HEK293 (cell line): ENCODE measurements around the gene FHIT.

ENCODE experiments used
- CTCF ChIA-PET: fragments of 350-600 bp; formaldehyde crosslinking; extraction: SDS; loops from one replicate; lab custom pipeline; 2021; ENCODE audit warnings: antibody characterized with exemption; lab: Yijun Ruan, JAX
- POLR2A ChIA-PET: fragments of 300-600 bp; formaldehyde crosslinking; extraction: SDS; loops from one replicate; lab custom pipeline; 2020; ENCODE audit warnings: antibody characterized with exemption, inconsistent platforms; lab: Yijun Ruan, JAX
- H3K27ac ChIP-seq: fragments of 200-500 bp; sonication (Bioruptor generic); 2 replicates; pipeline ENCODE4 v1.5.1; 2014; ENCODE audit warnings: low read depth, low read length, control low read depth, inconsistent platforms; ENCODE audit errors: extremely low read depth
- H3K36me3 ChIP-seq, 2 experiments: fragments of 200-500 bp in 1 of 2; sonication (Bioruptor generic) in 1 of 2; 1 replicate in 1 of 2; 2 replicates in 1 of 2; pipeline ENCODE4 v1.5.1; 2014 to 2017; ENCODE audit warnings: inconsistent platforms in 2 of 2, low read length in 2 of 2; ENCODE audit not compliant: control insufficient read depth in 2 of 2, insufficient read depth in 1 of 2
- H3K4me1 ChIP-seq: fragments of 200-500 bp; sonication (Bioruptor generic); 2 replicates; pipeline ENCODE4 v1.5.1; 2014; ENCODE audit warnings: mild to moderate bottlenecking, low read length, inconsistent platforms; ENCODE audit not compliant: control insufficient read depth, insufficient read depth
- H3K4me3 ChIP-seq: 2 replicates; pipeline ENCODE4 v1.5.1; 2011; ENCODE audit warnings: low read depth, mild to moderate bottlenecking, control low read depth, low read length, moderate library complexity
- H3K9me3 ChIP-seq: fragments of 200-500 bp; sonication (Bioruptor generic); 2 replicates; pipeline ENCODE4 v1.5.1; 2014; ENCODE audit warnings: low read depth, low read length, inconsistent platforms; ENCODE audit not compliant: control insufficient read depth, insufficient read depth
- HIC1 ChIP-seq: fragments of 450-650 bp; formaldehyde crosslinking; IDR thresholded peaks from 2 replicates; pipeline ENCODE4 v1.5.1; 2016; ENCODE audit warnings: missing biosample characterization, missing genetic modification characterization
- MYNN ChIP-seq: fragments of 450-650 bp; formaldehyde crosslinking; IDR thresholded peaks from 2 replicates; pipeline ENCODE4 v1.5.1; 2016; ENCODE audit warnings: missing biosample characterization, missing genetic modification characterization, borderline replicate concordance
- OVOL3 ChIP-seq: fragments of 450-650 bp; formaldehyde crosslinking; IDR thresholded peaks from 2 replicates; pipeline ENCODE4 v1.5.1; 2016; ENCODE audit warnings: missing biosample characterization, missing genetic modification characterization
- REST ChIP-seq: fragments of 450-650 bp; formaldehyde crosslinking; IDR thresholded peaks from 2 replicates; pipeline ENCODE4 v1.5.1; 2016; ENCODE audit warnings: missing biosample characterization, missing genetic modification characterization
- ZBTB7A ChIP-seq: fragments of 450-650 bp; formaldehyde crosslinking; IDR thresholded peaks from 2 replicates; pipeline ENCODE4 v1.5.1; 2016; ENCODE audit warnings: low read depth, missing biosample characterization, missing genetic modification characterization
- ZFP41 ChIP-seq: fragments of 450-650 bp; formaldehyde crosslinking; IDR thresholded peaks from 2 replicates; pipeline ENCODE4 v1.5.1; 2016; ENCODE audit warnings: missing biosample characterization, missing genetic modification characterization, borderline replicate concordance
- ZNF202 ChIP-seq: fragments of 450-650 bp; formaldehyde crosslinking; IDR thresholded peaks from 2 replicates; pipeline ENCODE4 v1.5.1; 2016; ENCODE audit warnings: missing biosample characterization, missing genetic modification characterization, borderline replicate concordance
- ZNF211 ChIP-seq: fragments of 450-650 bp; formaldehyde crosslinking; IDR thresholded peaks from 2 replicates; pipeline ENCODE4 v1.5.1; 2016; ENCODE audit warnings: low read depth, missing biosample characterization, missing genetic modification characterization
- ZNF23 ChIP-seq: fragments of 450-650 bp; formaldehyde crosslinking; IDR thresholded peaks from 2 replicates; pipeline ENCODE4 v1.5.1; 2016; ENCODE audit warnings: missing biosample characterization, missing genetic modification characterization, borderline replicate concordance
- ZNF26 ChIP-seq: fragments of 450-650 bp; formaldehyde crosslinking; IDR thresholded peaks from 2 replicates; pipeline ENCODE4 v1.5.1; 2016; ENCODE audit warnings: missing biosample characterization, missing genetic modification characterization
- ZNF341 ChIP-seq: fragments of 450-650 bp; formaldehyde crosslinking; IDR thresholded peaks from 2 replicates; pipeline ENCODE4; 2016; ENCODE audit warnings: low read depth, missing biosample characterization, missing genetic modification characterization
- ZNF362 ChIP-seq: fragments of 450-650 bp; formaldehyde crosslinking; IDR thresholded peaks from 2 replicates; pipeline ENCODE4 v1.5.1; 2016; ENCODE audit warnings: missing biosample characterization, missing genetic modification characterization
- ZNF394 ChIP-seq: fragments of 450-650 bp; formaldehyde crosslinking; IDR thresholded peaks from 2 replicates; pipeline ENCODE4 v1.5.1; 2016; ENCODE audit warnings: missing biosample characterization, missing genetic modification characterization, mild to moderate bottlenecking, moderate library complexity, borderline replicate concordance
- ZNF48 ChIP-seq: fragments of 450-650 bp; formaldehyde crosslinking; IDR thresholded peaks from 2 replicates; pipeline ENCODE4 v1.5.1; 2016; ENCODE audit warnings: missing biosample characterization, missing genetic modification characterization
- ZNF626 ChIP-seq: fragments of 450-650 bp; sonication (Bioruptor Pico); formaldehyde crosslinking; IDR thresholded peaks from 2 replicates; pipeline ENCODE4 v1.5.1; 2018; ENCODE audit warnings: missing biosample characterization, missing genetic modification characterization, inconsistent platforms
- TF ChIP-seq, protein P1 (sequence below): fragments of 450-650 bp; IDR thresholded peaks from 2 replicates; pipeline ENCODE4 v1.5.1; 2018; ENCODE audit warnings: missing biosample characterization, missing genetic modification characterization
- TF ChIP-seq, protein P2 (sequence below): fragments of 450-650 bp; formaldehyde crosslinking; IDR thresholded peaks from 2 replicates; pipeline ENCODE4 v1.5.1; 2016; ENCODE audit warnings: missing biosample characterization, missing genetic modification characterization
- TF ChIP-seq, protein P3 (sequence below): fragments of 450-650 bp; formaldehyde crosslinking; IDR thresholded peaks from 2 replicates; pipeline ENCODE4 v1.5.1; 2016; ENCODE audit warnings: missing biosample characterization, missing genetic modification characterization
- TF ChIP-seq, protein P4 (sequence below): fragments of 450-650 bp; formaldehyde crosslinking; optimal IDR thresholded peaks from 2 replicates; pipeline ENCODE3; 2016; ENCODE audit warnings: missing biosample characterization, mild to moderate bottlenecking, missing genetic modification characterization

Gene FHIT

DNA sequence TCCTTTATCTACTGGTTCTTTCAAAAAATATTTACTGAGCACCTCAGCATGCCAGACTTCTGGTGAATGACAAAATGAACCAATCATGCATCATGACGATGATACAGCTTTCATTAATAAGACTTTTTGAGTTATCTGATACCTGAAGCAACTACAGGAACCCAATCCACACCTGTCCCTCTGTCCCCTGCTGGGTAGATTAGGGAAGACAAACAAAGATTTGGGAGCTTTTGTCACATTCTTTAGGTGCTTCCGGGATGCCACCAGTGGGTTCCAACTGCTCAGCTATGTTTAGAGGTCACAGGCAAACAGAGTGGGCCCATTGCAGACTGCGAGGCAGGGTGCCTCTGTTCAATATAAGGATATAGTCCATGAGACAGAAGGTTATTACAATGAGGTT lies 1180.9 kb downstream of the FHIT start (continued):
- no peak for TF ChIP-seq ZNF202 (tag by site-specific recombination)
- no peak for TF ChIP-seq ZNF26
- TF ChIP-seq MYNN (tag by site-specific recombination) = no peak

GRCh38 chr3:60065227-60065868 lies 1185.9 kb downstream of the FHIT start:
- Histone ChIP-seq H3K4me1 (no peaks in the 10 kb centered on the region), H3K36me3 (no peaks in the 10 kb centered on the region), H3K9me3 (no peaks in the 10 kb centered on the region), H3K27ac (no peak overlapping the region), H3K4me3 (no peak overlapping the region)
- TF ChIP-seq, protein P1, sequence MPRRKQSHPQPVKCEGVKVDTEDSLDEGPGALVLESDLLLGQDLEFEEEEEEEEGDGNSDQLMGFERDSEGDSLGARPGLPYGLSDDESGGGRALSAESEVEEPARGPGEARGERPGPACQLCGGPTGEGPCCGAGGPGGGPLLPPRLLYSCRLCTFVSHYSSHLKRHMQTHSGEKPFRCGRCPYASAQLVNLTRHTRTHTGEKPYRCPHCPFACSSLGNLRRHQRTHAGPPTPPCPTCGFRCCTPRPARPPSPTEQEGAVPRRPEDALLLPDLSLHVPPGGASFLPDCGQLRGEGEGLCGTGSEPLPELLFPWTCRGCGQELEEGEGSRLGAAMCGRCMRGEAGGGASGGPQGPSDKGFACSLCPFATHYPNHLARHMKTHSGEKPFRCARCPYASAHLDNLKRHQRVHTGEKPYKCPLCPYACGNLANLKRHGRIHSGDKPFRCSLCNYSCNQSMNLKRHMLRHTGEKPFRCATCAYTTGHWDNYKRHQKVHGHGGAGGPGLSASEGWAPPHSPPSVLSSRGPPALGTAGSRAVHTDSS (tag by site-specific recombination) = no peak
- TF ChIP-seq HIC1 (no peak), ZNF23 (tag by site-specific recombination) (no peak), ZNF362 (no peak), ZBTB7A (tag by site-specific recombination) (no peak), ZNF48 (tag by site-specific recombination) (no peak), OVOL3 (tag by site-specific recombination) (no peak), ZNF626 (tag by site-specific recombination) (no peak), ZNF211 (tag by site-specific recombination) (no peak), ZNF394 (no peak), ZNF341 (tag by site-specific recombination) (no peak), ZFP41 (tag by site-specific recombination) (no peak), REST (tag by site-specific recombination) (no peak)
- TF ChIP-seq, protein P2, sequence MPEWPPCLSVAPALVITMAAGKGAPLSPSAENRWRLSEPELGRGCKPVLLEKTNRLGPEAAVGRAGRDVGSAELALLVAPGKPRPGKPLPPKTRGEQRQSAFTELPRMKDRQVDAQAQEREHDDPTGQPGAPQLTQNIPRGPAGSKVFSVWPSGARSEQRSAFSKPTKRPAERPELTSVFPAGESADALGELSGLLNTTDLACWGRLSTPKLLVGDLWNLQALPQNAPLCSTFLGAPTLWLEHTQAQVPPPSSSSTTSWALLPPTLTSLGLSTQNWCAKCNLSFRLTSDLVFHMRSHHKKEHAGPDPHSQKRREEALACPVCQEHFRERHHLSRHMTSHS = no peak
- TF ChIP-seq, protein P3, sequence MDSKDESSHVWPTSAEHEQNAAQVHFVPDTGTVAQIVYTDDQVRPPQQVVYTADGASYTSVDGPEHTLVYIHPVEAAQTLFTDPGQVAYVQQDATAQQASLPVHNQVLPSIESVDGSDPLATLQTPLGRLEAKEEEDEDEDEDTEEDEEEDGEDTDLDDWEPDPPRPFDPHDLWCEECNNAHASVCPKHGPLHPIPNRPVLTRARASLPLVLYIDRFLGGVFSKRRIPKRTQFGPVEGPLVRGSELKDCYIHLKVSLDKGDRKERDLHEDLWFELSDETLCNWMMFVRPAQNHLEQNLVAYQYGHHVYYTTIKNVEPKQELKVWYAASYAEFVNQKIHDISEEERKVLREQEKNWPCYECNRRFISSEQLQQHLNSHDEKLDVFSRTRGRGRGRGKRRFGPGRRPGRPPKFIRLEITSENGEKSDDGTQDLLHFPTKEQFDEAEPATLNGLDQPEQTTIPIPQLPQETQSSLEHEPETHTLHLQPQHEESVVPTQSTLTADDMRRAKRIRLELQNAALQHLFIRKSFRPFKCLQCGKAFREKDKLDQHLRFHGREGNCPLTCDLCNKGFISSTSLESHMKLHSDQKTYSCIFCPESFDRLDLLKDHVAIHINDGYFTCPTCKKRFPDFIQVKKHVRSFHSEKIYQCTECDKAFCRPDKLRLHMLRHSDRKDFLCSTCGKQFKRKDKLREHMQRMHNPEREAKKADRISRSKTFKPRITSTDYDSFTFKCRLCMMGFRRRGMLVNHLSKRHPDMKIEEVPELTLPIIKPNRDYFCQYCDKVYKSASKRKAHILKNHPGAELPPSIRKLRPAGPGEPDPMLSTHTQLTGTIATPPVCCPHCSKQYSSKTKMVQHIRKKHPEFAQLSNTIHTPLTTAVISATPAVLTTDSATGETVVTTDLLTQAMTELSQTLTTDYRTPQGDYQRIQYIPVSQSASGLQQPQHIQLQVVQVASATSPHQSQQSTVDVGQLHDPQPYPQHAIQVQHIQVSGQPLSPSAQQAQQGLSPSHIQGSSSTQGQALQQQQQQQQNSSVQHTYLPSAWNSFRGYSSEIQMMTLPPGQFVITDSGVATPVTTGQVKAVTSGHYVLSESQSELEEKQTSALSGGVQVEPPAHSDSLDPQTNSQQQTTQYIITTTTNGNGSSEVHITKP (tag by site-specific recombination) = no peak
- TF ChIP-seq, protein P4, sequence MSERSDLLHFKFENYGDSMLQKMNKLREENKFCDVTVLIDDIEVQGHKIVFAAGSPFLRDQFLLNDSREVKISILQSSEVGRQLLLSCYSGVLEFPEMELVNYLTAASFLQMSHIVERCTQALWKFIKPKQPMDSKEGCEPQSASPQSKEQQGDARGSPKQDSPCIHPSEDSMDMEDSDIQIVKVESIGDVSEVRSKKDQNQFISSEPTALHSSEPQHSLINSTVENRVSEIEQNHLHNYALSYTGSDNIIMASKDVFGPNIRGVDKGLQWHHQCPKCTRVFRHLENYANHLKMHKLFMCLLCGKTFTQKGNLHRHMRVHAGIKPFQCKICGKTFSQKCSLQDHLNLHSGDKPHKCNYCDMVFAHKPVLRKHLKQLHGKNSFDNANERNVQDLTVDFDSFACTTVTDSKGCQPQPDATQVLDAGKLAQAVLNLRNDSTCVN (tag by site-specific recombination) = no peak
- ChIA-PET POLR2A (no interaction called here), CTCF (no interaction called here)
